A549 treated with ZK216348 at 1 μM for 4 hours (cell line): Measurements from ENCODE around the gene TRMO. TPM values are rescaled to one million over a fixed set of nuclear protein-coding genes. Genes with fewer than 3 reads are reported as not detected.

Source experiments
- total RNA-seq: library from RNA; stranded (reverse); fragments of 200-300 nt; extraction: Qiagen RNA extraction; gene quantifications from 5 replicates; pipeline ENCODE4 v1.2.3, GENCODE V29; 2022; ENCODE audit warnings: low read depth

Gene TRMO
- total RNA-seq, result 10.4 to 15.8 TPM (median 11.2 TPM) in 5 replicates

GRCh38 chr9:97921959-97922724 is at the start of gene TRMO:
Gene TRMO (minus strand): TSS chr9:97922500. CDS start chr9:97922493, 7 bp downstream.

GRCh38 chr9:97938081-97938644 is 15.9 kb upstream of the TRMO start, which contains the start of gene HEMGN:
Gene HEMGN (minus strand): TSS chr9:97938172. CDS start chr9:97938136, 36 bp downstream.

Other genes starting within 250 kb of the TRMO start
- 12.9 to 16.2 TPM (median 13.8 TPM) in 5 replicates for gene XPA, start 225.2 kb downstream of the TRMO start, total RNA-seq
- gene FOXE1, start 69.3 kb downstream of the TRMO start, total RNA-seq, result 2.9 to 4.5 TPM (median 4.3 TPM) in 5 replicates
- not detected in 5 replicates for gene HEMGN, start 15.7 kb upstream of the TRMO start, total RNA-seq
- gene ANP32B, start 60.8 kb upstream of the TRMO start, total RNA-seq, result 299 to 372 TPM (median 318 TPM) in 5 replicates
- 57.5 to 72.8 TPM (median 67.6 TPM) in 5 replicates for gene NANS, start 134.2 kb upstream of the TRMO start, total RNA-seq
- gene TRIM14, start 196.7 kb upstream of the TRMO start, total RNA-seq, result 10.4 to 15.3 TPM (median 13.6 TPM) in 5 replicates